GM18499 (cell line): ENCODE results near the gene CFAP92.
"Not testable (repeated sequence)": the region's sequence is repeated elsewhere in the genome, so short reads cannot be mapped to it uniquely, and the experiment has no call there.

ENCODE experiments used
- ATAC-seq: cut with Tn5 transposase; IDR thresholded peaks from one replicate; pipeline ENCODE4 v1.9.1; 2021; ENCODE audit warnings: moderate number of reproducible peaks; ENCODE audit not compliant: insufficient read depth, unreplicated experiment

CFAP92 gene

DNA sequence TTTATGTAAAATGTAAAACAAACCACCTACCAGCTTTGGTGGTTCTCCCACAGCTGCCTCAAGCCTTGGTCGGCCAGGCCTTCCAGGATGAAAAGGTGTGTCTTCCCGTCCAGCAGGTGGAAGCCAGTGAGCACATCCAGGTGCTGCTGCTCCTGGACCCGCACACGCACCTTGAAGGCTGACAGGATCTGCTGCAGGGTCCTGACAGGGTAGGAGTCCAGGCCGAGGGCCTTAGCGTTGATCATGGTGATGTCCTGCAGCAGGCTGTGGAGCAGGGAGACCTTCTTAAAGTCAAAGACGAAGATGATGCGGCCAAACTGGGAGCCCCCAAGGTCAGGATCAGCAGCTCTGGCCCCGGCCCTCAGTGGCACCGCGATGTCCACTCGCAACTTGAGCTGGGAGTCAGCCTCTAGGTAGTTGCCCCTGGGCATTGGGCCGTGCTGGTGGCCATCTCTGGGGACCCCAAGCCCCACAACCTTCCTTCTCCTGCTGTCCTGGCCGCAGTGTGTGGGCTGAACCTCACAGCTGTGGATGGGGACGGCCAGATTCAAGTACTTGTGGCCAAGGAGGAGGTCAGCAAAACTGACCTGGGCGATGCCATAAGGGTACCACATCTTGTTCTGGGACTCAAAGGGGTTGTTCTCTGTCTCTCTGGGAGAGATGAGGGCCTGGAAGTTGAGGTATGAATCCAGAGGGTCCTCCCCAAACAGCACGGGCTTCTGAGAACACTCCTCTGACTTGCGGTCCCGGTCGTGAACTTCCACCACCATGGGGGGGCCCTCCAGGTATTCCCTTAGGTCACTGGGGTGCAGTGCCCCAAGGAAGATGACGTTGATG, 48.6 kb downstream of the CFAP92 start:
- no peak for ATAC-seq

DNA sequence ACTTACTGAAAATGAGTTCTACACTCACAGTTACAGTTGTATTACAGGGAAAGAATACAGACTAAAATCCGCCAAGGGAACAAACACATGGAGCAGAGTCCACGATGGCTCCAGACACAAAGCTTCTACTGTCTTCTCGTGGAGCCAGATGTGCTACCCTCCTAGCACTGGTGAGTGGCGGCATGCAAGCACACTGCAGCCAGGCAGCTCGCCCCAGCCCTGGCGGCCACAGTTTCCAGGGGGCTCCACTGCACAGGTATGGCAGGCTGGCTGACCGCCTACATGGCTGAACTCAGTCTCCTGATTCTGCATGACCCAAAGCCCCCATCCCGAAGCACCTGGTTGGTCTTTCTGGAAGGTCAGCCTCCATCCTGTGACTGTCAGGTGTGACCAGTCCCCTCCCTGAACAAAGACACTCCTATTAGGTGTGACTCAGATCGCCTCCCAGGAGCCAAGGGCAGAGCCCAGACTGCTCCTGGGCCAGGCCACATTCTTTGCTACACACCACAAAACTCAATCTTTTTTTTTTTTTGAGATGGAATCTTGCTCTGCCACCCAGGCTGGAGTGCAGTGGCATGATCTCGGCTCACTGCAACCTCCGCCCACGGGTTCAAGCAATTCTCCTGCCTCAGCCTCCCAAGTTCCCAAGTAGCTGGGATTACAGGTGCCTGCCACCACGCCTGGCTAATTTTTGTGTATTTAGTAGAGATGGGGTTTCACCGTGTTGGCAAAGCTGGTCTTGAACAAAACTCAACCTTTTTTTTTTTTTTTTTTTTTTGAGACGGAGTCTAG, 51.5 kb downstream of the CFAP92 start:
- no peak for ATAC-seq

DNA sequence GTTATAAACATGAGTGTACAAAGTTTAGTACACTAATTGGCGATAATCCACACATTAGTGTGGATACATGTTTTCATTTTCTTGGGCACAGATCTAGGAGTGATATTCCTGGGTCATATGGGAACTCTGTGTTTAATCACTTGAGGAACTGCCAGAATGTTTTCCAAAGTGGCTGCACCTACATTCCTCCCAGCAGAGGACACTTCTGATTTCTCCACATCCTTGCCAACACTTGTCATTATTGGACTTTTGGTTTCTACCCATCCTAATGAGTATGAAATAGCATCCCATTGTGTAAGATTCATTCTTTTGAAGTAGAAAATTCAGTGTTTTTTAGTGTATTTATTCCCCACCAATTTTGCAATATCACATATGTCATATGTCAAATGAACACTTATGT, 53.6 kb downstream of the CFAP92 start:
- ATAC-seq = no peak

DNA sequence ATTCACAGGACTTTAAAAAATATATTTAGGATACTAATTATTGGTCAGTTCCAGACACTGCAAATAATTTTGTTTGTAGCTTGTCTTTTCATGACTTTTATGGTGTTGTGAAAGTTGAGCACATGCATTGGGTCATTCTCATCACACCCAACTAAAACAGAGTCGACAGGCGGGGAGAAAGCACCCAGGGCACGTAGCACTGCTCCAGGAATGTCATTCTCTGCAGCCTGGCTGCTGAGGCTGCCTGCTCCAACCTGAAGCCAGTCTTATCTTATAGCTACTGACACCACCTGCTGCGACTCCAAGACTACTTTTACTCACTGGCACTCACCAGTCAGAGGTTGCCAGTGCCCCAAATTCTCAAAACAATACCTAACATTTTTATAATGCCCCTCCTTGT, 57.5 kb downstream of the CFAP92 start:
- no peak for ATAC-seq

DNA sequence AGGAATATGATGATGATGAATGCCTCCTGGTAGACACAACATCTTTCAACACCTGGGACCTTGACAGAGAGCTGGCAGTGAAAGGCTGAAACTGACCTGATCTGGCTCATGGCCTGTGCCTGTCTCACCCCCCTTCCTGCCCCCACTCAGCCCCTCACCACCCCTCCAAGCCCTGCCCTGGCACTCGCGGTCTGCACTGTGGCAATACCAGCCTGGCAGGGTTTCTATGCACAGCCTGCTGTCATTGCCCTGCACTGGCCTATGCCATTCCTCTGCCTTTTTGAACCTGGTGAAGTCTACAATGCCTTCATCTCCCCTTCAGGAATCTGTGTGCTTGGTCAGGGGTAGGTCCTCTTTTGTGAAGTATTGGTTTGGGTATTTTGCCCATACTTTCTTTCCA, 58.0 kb downstream of the CFAP92 start:
- ATAC-seq = no peak

DNA sequence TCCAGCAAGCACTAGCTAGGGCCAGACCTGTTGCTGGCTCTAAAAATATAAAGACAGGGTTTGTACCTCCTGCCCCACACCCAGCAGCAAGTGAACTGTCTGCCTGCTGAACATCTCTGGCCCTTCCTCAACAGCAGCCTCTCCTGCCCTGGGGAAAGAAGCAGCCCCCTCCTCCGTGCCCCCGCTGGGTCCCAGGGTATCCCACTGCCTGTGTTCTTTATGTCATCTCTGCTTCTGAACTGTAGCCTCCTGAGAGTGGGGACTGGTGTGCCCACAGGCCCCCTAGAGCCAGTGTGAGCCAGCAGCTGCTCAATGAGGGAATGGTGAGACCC, 60.0 kb downstream of the CFAP92 start:
- no peak for ATAC-seq

DNA sequence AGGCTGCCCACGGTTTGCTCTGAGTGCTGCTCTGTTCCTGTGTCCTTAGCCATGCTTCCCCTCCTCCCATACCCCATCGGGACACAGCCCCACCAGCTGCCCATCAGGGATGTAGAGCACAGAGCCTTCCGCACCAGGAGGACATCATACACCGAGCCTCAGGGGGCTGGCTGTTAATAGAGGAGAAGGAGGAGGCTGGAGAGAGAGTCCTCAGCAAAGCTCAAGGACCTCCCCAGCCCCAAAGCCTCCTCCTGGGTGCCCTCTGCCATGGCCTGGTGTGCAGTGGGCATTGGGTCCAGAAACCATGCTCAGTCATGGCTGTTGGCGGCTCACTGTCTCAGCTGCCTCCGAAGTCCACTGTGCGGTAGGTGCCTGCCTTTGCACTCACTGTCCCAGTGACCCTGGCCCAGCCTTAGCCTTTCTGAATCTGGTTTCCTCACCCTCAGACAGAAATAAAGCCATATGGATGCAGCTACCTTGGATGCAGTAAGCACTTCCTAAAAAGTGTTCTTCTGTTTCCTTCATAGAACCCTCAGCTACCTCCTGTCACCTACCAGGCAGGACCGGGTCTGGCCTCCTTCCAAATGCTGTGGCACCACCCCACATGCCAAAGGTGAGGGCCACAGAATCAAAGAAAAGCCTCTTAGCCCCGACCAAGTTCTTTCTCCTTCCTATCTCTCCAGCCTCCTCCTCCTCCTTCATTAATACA, 60.5 kb downstream of the CFAP92 start:
- ATAC-seq = no peak

DNA sequence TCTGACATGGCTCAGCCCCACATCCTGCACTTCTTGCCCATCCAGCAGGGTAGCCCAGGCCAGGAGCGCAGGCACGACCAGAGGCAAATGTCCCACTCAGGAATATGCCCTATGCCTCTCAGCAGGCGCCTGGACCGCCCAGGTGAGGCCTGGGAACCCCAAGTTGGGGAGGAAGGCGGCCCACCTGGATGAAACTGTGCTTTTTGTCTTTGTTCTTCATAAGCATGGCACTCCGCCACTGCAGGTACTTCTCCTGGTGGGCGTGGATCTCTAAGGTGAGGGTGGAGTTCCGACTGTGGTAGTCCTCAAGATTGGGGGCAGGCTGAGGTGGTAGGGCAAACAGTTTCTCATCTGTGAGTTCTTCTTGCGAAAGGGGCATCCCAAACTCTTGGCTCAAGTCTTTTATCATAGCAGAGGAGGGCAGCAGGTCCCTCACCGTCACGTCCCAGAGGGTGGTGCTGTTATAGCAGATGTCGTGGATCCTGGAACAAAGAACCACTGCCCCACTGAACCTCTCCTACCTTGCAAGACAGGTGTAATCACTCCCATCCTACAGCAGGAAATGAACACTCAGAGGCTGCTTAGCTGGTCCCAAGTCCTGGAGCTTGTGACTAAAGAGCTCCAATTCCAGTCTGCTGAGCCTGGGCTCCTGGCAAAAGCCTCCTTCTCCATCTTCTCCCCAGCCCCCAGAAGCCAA, 61.2 kb downstream of the CFAP92 start:
- ATAC-seq = no peak

DNA sequence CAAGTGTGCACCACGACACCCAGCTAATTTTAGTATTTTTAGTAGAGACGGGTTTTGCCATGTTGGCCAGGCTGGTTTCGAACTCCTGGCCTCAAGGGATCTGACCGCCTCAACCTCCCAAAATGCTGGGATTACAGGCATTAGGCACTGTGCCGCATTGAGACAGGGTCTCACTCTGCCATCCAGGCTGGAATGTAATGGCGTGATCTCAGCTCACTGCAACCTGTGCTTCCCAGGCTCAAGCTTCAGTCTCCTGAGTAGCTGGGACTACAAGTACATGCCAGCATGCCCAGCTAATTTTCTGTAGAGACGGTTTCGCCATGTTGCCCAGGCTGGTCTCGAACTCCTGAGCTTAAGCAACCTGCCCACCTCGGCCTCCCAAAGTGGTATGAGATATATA, 62.8 kb downstream of the CFAP92 start:
- no peak for ATAC-seq

DNA sequence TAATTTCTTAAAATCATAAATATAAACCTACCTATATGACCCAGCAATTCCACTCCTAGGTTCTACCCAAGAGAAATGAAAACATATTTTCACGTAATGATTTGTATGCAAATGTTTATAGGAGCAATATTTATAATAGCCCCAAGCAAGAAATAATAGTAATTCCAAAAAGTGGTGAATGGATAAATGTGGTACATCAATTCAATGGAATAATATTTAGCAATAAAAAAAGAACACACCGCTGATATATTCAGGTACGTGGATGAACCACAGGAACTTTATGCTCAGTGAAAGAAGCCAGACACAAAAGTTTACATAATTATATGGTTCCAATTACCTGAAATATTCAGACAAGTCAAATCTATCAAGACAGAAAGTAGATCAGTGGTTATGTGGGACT, 64.5 kb downstream of the CFAP92 start:
- ATAC-seq = no peak

DNA sequence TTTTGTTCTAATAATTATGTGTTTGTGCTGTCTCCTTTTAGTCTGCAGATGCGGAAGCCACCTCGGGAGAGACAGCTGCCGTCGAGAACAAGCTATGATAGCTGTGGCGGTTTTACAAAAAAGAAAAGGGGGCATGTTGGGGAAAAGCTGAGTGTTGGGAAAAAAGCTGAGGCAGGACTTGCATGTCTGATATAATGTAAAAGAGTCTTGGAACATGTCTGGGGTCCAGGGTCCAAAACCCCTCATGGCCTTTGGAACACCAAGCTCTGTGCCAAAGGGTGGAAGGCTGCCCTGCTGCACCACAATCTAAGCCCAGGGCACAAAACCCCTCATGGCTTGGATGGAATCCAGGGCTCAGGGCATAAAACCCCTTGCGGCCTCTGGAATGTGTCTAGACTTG, 69.9 kb downstream of the CFAP92 start:
- not testable (repeated sequence) for ATAC-seq

DNA sequence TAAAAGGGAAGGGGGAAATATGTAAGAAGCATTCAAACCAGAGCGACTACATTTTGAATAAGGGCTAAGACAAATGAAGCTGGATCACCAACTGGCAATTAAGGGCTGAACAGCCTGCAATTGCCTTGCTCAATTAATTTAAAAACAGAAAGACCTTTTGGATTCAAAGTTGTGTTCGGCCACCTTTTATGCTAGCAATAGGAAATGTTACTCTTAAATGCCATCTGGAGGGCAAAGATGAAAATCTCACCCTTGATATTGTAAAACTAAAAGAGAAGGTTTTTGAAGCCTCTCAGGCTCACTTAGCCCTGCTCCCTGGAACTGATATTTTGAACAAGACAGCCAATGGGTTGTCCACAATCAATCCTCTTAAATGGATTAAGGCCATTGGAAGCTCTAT, 70.3 kb downstream of the CFAP92 start:
- ATAC-seq = no peak

DNA sequence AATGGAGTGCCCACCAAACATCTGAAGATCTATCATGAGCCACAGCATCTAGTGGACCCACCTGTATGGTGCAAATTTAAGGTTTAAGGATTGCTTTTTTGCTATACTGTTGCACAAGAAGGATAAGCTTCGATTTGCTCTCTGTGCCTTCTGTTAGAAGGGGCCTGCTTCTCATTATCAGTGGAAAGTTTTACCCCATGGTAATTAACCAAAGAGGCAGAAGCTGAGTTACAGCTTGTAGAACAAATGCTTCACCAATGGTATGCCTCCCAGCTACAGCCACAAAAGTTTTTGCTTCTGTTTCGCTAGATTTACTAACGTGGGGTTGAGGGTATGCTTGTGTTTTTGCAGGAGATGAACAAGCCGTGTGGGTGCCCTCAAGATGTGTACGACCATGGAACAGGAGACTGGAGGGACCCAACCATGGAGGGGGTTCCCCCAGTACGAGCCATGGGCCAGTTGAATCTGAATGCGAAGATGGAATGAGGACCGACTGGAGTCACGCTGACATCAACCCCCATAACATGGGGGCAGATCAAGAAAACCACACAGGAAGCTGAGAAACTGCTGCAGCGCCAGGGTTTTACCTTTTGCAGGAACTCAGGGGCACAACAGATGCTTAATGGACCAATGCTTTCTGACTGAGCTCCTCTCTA, 70.9 kb downstream of the CFAP92 start:
- no peak for ATAC-seq

DNA sequence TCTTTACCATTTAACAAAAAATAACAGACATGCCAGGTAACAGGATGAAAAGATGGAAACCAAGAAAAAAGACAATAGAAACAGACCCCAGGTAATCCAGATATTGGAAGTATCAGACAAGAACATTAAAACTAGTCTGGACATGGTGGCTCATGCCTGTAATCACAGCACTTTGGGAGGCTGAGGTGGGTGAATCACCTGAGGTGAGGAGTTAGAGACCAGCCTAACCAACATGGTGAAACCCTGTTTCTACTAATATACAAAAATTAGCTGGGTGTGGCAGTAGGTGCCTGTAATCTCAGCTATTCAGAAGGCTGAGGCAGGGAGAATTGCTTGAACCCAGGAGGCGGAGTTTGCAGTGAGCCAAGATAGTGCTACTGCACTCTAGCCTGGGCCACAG, 73.9 kb downstream of the CFAP92 start:
- ATAC-seq = no peak

DNA sequence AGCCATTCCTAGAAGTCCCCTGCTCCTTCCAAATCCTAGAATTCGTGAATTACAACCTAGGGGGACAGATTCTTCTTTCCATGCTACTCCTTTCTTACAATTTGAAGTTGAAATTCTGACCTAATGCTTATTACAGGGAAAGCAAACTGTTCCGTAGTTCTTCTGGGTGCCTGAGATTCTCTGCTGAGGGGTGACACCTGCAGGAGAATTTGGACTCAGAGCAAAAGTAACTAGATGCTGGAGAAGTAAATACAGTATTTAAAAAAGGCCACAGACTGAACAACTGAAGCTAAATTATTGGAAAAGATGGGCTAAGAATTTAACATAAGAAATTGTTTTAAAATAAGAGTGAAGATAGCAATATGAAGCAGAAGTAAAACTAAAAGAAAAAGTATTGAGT, 76.6 kb downstream of the CFAP92 start:
- ATAC-seq = no peak

DNA sequence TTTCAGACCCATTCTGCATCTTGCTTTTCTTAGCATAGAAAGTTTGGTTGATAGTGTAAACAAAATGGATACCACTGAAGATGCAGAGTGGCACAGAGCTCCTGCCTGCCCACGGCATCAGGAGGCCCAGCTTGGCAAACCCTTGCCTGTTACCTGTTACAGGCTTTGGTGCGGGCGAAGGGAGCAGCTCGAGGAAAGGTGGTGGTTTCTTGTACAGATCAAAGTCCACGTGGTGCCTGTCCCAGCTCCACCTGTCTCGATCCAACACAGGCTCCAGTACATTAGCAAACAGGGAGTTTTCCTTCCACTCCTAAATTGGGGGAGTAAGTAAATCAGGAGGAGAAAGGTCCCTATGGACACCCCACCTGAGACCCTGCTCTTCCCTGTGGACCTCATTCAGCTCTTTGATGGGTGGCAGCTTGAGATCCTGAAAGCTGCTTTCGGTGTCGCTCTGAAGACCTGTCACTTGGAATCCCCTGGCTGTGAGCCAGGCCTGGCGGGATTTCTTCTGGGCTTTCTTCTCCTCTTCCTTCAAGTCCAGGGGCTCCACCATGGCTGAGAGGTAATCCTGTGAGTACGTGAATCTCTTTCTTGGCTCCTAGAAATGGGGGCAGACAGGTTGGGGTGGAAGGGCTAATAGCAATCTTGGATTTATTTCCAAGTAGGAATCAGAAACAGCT, 78.8 kb downstream of the CFAP92 start:
- ATAC-seq = no peak

DNA sequence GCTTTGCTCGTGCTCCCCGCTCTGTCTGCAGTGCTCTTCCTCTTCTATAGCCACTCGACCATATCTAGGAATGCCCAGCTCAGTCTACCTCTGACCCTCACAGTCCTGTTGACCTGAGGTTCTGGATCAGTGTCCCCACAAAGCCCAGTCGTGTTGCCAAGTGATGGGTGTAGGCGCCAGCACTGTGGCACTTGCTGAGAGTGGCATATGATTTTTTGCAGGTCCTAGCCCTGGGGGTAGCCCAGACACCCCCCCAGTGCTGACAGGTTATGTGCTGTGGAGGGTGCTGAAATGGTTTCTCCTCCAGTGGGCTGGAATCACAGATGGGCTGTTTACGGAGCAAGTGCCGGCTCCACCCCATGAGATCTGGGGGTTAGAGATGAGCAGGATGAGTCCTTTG, 82.0 kb downstream of the CFAP92 start:
- no peak for ATAC-seq

DNA sequence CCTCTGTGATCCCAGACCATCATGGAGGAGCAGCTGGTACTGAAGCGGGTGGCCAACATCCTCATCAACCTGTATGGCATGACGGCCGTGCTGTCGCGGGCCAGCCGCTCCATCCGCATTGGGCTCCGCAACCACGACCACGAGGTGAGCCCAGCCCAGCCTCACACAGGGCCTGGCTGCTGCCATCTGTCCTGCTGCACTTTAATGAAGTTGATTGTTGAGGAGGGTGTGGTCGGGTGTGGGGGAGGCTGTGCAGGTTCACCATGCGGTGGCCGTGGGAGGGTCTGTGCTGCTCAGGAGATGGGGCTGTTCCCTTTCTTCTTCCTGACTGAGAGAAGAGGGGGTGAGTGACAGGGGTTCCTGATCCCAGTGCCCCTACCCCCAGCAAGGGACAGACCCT, 83.9 kb downstream of the CFAP92 start:
- no peak for ATAC-seq

DNA sequence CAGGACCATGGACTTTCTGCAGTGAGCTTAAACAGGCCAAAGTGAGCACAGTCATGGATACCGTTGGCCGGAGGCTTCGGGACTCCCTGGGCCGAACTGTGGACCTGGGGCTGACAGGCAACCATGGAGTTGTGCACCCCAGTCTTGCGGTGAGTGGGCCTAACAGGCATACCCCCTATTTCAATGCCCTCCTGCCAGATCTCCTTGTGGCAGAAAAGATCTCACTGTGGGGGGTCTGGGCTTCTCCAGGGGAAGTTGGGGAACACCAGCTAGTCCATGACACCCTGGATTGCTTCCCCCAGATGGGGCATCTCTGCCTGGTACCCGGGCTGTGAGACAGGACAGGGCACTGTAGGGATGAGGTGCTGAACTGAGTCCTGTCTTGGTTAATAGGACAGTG, 84.9 kb downstream of the CFAP92 start:
- ATAC-seq = no peak
